HG02642 (cell line): Measurements from ENCODE around the gene ASB2.

ENCODE experiments used
- ATAC-seq: cut with Tn5 transposase; IDR thresholded peaks from one replicate; pipeline ENCODE4 v1.9.1; 2021; ENCODE audit warnings: mild to moderate bottlenecking; ENCODE audit not compliant: unreplicated experiment, poor library complexity

Gene ASB2

DNA sequence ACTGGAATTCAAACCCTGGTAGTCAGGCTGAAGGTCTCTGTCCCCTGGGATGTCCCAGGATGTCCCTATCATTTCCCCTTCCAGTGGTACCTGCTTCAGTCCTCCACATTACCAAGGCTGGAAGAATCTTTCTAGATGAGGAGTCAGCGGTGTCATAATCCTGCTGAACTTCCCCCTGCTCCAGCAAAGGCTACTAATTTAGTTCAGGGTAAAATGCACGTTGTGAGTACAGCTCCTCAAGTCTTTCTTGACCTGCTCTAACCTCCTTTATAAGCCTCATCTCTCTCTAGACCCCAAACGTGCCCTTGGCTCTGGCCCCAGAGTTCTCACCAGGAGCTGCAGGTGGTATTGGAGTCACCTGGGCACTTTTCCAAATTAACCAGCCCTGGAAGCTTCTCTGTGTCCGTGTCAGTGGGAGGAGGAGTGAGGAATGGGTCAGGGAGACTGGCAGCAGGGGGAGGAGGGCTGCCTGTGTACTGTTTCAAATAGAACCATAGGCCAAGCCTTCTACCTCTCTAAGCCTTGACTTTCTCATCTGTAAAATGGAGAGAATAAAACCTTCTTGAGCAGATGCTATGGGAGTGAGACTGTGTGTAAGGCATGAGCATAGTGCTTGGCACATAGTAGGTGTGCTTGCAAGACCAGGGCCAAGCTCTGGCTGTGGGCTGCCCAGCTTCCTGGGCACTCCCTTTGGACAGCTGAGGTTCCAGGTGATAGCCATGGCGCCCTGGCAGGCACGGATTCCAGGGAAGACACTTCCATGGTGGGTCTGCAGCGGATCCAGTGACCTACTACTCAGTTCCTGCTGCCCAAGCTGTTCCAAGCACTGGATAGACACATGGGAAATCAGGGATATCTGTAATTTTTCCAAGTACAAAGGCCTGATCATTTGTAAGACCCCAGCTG is 24.5 kb downstream of the ASB2 start:
- no peak for ATAC-seq

DNA sequence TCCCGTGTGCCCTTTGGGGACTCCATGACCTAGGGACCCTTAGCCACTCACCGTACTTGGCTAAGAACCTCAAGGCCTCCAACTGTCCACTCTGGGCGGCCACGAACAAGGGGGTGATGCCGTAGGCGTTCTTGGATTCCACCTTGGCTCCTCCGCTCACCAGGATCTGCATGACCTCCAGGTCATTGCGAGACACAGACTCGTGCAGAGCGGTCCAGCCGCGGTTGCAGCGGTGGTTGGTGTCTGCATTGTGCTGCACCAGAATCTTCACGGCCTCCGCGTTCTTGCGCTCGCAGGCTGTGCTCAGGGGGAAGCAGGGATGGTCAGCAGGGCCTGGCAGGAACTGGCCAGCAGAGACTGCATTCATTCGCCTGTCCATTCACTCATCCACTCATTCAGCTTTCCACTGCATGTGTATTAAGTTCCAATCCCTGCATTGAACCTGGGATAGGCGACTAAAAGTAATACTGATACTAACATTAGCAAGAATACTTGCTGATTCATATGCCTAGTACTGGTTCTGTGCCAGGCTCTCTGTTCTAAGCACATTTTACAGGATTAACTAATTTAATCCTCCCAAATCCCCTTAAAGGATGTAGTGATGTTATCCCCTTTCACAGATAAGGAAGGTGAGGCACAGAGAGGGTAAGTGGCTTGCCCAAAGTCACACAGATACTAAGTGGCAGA is 25.3 kb downstream of the ASB2 start:
- ATAC-seq, result no peak

DNA sequence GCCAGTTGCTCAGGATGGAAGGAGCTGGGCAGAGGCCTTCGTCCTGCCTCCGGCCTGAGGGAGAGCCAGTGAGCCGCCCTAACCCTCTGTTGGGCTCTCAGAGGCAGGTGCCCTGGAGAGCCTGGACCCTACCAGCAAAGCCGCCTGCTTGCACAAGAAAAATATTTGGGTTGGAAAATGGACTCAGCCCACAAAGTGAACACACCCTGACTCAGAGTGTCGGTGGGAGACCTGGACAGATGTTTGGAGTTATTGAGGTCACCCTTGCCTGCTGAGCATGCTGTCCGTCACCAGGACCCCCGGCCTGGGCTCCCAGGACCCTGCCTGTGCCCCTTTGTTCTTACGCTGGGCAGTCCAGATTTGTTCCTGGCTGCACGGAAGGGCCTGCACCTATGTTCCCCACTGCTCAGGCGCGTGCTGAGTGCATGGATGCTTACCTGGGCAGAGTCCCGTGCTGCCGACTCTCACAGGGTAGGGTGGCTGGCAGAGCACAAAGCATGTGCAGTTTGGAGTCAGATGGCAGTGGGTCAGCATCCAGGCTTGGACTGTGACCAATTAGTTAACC is 26.8 kb downstream of the ASB2 start:
- no peak for ATAC-seq

- ATAC-seq, result no peak
Measured at GRCh38 chr14:93947282-93947681, 29.1 kb downstream of the ASB2 start.

DNA sequence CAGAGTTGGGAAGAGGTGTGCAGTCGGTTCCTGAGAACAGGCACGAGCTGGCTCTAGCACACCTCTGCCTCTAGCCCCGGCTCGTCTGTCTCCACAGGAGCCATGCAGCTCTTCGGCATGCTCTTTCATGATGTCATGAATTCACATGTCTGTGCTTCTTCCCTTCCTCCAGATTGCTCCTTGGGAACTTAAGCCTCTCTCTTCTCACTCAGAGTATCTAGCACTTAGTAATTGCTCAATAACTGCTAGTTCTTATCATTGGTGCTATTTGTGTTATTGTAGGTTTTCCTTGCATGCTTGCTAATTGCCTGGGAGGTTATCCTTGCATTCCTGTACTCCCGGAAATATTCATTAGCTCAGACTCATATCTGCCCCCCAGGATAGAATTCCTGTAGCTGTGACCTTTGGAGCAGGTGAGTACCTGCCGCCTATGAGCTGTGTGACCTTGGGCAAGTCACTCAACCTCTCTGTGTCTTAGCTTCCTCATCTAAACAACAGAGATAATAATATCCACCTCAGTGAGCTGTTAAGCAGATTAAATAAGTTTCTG is 29.8 kb downstream of the ASB2 start:
- ATAC-seq, result no peak

- ATAC-seq, result no peak
Measured at GRCh38 chr14:93946104-93946503, 30.3 kb downstream of the ASB2 start.

DNA sequence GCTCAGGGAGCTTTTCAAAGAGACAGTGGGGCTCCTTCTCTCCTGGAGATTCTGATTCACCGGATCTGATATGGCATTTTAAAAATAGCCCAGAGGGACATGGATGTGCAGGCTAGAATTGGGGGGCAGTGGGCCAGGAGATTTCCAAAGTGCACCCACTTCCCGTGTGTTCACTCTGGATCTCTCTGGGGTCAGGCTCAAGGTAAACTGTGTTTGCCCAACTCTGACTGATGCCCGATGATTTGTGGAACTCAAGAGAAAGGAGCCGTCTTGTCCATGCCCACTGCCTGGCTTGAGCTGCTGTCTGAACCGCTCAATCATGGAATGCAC is 31.3 kb downstream of the ASB2 start:
- no peak for ATAC-seq

- no peak for ATAC-seq
Measured at GRCh38 chr14:93944348-93945069, 31.9 kb downstream of the ASB2 start.

- ATAC-seq, result no peak
Measured at GRCh38 chr14:93943930-93944329, 32.4 kb downstream of the ASB2 start.

DNA sequence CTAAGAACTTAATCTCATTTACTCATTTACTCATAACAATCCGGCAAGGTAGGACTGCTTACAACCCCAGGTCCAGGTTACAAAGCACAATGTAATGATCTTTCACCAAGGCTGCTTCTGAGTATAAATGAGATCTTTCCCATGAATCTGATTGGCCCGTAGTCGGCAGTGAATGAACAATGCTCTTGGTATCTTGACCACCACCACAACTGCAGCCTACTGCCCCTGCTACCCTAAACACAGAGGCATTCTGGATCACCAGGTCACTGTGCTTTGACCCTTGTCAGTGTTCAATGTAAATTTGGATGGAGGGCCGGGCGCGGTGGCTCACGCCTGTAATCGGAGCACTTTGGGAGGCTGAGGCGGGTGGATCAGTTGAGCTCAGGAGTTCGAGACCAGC is 33.3 kb downstream of the ASB2 start:
- ATAC-seq, result no peak

DNA sequence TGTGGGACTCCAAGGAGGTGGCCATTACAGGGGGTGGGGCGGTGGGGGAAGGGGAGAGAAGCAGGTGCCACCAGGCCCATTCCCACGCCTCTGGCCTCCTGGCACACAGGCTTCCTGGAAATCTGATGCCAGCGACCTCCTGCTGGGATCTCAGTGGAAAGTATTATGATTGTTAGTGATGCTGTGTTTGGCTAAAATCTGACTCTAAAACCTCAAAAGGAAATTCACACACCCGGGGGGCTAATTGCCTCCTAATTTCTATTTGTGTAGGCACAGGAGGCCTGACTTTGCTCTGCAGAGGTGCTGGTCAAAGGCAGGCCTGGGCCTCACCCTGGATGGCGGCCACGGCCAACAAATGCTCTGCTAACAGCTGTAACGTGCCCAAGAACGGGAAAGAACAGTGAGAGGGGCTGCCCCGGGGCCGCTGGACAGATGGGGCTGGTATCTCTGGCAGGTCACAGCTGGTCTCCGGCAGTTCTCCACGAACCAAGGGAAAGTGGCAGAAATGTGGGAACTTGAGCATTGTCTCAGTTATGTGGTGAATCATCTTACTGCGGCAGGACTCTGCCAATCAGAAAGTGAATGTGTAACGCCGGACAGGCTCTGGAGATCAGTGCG is 35.0 kb downstream of the ASB2 start:
- no peak for ATAC-seq

DNA sequence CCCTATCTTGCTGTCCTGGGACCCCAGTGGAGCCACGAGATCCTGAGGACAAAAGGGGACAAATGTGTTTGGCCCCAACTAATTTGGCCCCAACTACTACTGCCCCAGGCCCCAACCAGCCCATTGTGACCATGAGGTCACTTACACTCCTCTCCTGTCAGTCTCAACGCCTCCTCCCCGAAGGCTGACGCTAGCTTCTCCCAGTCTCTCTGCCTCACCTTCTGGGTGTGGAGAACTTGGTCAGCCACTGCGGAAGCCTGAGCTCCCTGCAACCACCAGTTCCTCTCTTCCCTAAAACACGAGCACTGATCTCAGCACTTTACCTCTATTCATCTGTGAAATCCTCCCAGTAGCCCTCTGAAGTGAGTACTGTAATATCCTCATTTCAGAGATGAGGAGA is 35.9 kb downstream of the ASB2 start:
- ATAC-seq, result no peak

DNA sequence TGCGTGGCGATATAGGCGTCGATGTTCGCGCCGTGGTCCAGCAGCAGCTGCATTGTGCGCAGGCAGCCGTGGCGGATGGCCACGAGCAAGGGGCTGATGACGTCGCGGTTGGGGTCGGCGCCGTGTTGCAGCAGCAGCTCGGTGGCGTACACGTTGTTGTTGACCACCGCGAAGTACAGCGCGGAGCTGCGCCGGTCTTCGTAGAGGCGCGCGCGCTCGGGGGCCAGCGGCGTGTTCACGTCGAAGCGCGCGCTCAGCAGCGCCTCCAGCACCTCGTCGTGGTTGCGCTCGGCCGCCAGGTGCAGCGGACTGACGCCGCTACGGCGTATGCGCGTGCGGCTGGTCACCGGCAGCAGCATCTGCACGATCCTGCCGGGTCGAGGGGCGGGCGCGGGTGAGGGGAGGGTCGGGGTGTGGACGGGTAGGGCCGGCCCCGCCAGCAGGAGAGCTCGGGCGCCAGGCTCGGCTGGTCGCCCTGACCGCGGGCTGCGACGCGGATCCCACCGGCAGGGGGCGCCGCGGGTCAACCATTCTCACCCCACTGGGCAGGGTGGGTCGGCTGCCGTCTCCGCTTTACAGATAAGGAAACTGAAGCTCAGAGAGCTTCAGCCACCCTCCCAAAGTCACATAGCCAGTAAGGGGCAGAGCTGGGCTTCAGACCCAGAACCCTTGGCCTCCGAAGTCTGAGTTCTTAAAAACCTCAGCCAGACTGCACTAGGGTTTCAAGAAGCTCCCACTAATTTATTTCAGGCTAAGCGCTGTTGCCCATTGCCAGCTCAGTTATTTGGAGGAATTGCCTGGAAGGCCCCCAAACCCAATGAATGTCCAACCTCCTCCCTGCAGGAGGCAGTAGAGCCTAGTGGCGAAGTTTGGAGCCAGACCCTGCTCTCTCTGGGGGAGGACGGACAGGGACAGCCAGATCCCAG is 36.8 kb downstream of the ASB2 start:
- ATAC-seq, result peak; percentile 90

GRCh38 chr14:93938751-93939303 is 37.5 kb downstream of the ASB2 start:
- ATAC-seq, result no peak

GRCh38 chr14:93937519-93937918 is 38.9 kb downstream of the ASB2 start:
- no peak for ATAC-seq

GRCh38 chr14:93936926-93937325 is 39.4 kb downstream of the ASB2 start:
- no peak for ATAC-seq

DNA sequence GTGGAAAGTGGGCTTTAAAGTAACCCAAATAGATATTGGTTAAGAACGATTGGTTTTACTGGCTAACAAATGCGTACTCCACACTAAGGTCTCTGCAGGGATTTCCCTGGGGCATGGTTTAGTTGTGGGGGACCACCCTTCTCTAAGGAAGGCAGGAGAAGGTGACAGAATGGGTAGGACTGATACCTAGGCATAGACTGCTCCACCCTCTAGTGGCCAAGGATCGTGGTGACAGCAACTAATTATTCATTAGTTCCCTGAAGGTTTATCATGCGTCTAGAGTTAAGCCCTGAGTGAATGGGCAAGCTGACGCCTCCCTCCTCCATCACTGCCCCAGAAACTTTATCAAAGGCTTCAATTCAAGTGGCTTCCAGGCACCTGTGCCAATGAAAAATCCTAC is 40.1 kb downstream of the ASB2 start:
- no peak for ATAC-seq

DNA sequence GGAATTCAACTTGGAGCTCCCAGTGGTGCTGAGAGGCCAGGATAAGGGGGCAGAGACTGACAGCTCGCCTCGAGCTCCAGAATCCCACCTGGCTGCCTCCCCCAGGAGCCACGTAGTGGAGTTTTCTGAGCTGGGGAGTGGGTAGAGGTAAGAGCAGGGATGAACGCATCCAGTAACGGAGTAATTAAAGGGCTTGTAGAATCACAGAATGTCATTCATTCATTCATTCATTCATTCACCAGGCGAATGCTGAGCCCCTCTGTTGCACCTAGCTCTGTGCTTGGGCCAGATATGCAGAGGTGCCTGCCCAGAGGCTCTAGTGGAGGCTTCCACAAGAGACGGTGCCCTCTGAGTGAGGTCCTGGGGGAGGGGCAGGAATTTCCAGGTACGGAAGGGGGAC is 41.2 kb downstream of the ASB2 start:
- no peak for ATAC-seq

GRCh38 chr14:93932642-93933041 is 43.7 kb downstream of the ASB2 start:
- ATAC-seq, result no peak
